ENCODE results near the gene KCTD16.

GRCh38 chr5:144295284-144295683, 124.6 kb downstream of the KCTD16 start:
- no peak for TF ChIP-seq CTCF (optimal IDR thresholded peaks at IDR 0.05 in 1 of 3, IDR thresholded peaks at IDR 0.05 in 1 of 3, conservative IDR thresholded peaks at IDR 0.05 in 1 of 3; ENCODE audit: extremely low read depth in 1 of 3, insufficient read depth in 2 of 3, low read length in 3 of 3)
- TF ChIP-seq EZH2 (IDR thresholded peaks at IDR 0.05; ENCODE audit: low read length), result no peak
